Thyroid gland (tissue), 4 donors: ENCODE results near the gene DRC1.

Experiments
- CTCF ChIP-seq, 6 experiments: fragments of 200-600 bp in 3 of 6; fragments of 450-650 bp in 3 of 6; sonication (generic) in 3 of 6; IDR thresholded peaks; one replicate each; pipeline ENCODE4 v1.5.1; 2016 to 2019; ENCODE audit warnings: antibody characterized with exemption in 6 of 6, mild to moderate bottlenecking in 2 of 6, inconsistent platforms in 1 of 6, moderate library complexity in 1 of 6
- POLR2A ChIP-seq, 2 donors: fragments of 450-650 bp; IDR thresholded peaks; one replicate each; pipeline ENCODE4 v1.6.1; 2017; ENCODE audit warnings: antibody characterized with exemption in 2 of 2, mild to moderate bottlenecking in 2 of 2, moderate library complexity in 1 of 2

GRCh38 chr2:26475832-26476501 lies 74.2 kb downstream of the DRC1 start:
- TF ChIP-seq CTCF (IDR thresholded peaks at IDR 0.05) = no peak
- no peak for TF ChIP-seq POLR2A (IDR thresholded peaks at IDR 0.05)
